Panc1 (cell line): ENCODE data around the gene CADPS2.

Experiments used
- POLR2AphosphoS5 ChIP-seq: IDR thresholded peaks from 2 replicates; pipeline ENCODE4 v1.6.1; 2012; ENCODE audit warnings: mild to moderate bottlenecking, low read depth, low read length, moderate library complexity
- TCF7L2 ChIP-seq: IDR thresholded peaks from 2 replicates; pipeline ENCODE4 v1.6.1; 2011; ENCODE audit warnings: mild to moderate bottlenecking, low read depth, low read length, inconsistent platforms
- TF ChIP-seq, protein P1 (sequence below): fragments of 450-650 bp; IDR thresholded peaks from 2 replicates; pipeline ENCODE4 v1.5.1; 2017; ENCODE audit warnings: mild to moderate bottlenecking

DNA sequence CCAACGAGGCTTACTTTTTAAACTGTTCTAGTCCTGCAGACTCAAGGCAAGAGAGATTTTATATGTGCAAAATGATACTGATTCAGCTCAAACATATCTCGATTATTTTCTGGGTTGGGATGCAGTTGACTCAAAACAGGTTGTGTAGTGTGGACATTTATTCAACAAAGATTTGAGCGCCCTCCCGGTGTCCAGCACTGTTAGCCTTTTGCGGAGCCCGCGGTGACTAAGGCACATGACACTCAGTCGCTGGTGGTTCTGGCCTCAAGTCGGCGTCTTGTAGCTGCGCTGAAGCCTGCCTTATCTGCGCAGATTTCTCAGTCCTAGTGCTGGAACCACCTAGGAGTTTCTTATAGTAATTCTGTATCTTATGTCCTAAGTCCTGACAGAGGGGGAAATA lies 938 bp upstream of the CADPS2 start:
- TF ChIP-seq, protein P1, sequence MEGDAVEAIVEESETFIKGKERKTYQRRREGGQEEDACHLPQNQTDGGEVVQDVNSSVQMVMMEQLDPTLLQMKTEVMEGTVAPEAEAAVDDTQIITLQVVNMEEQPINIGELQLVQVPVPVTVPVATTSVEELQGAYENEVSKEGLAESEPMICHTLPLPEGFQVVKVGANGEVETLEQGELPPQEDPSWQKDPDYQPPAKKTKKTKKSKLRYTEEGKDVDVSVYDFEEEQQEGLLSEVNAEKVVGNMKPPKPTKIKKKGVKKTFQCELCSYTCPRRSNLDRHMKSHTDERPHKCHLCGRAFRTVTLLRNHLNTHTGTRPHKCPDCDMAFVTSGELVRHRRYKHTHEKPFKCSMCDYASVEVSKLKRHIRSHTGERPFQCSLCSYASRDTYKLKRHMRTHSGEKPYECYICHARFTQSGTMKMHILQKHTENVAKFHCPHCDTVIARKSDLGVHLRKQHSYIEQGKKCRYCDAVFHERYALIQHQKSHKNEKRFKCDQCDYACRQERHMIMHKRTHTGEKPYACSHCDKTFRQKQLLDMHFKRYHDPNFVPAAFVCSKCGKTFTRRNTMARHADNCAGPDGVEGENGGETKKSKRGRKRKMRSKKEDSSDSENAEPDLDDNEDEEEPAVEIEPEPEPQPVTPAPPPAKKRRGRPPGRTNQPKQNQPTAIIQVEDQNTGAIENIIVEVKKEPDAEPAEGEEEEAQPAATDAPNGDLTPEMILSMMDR: peak; percentile 33
- no peak for TF ChIP-seq POLR2AphosphoS5
- TF ChIP-seq TCF7L2: no peak
